HCT116 (cell line): ENCODE results near the gene HAGH. TPM values are rescaled to one million over a fixed set of nuclear protein-coding genes. Genes with fewer than 3 reads are reported as not detected.
A peak's percentile ranks its signal among the peaks of the same experiment; 100 is the strongest.

Experiments used
- ATAC-seq: fragments of 200-7000 bp; cut with Tn5 transposase; 2 replicates; pipeline ENCODE4 v1.9.1; 2020; ENCODE audit warnings: mild to moderate bottlenecking, moderate library complexity
- BruUV-seq: library from RNA; stranded (reverse); fragments of 400-500 nt; replicated peaks from 2 replicates; lab custom pipeline; 2021; lab: Mats Ljungman, UMichigan
- CTCF ChIA-PET: fragments of 300-600 bp; sonication (Branson Sonifier 250); formaldehyde crosslinking; loops from one replicate; lab custom pipeline; 2021; ENCODE audit warnings: antibody characterized with exemption; lab: Charles Lee
- POLR2A ChIA-PET: fragments of 300-600, 350-600 bp; sonication (Branson Sonifier 250); formaldehyde crosslinking; loops from one replicate; lab custom pipeline; 2021; ENCODE audit warnings: antibody characterized with exemption; lab: Charles Lee
- RAD21 ChIA-PET, 2 experiments: fragments of 300-600 bp; sonication (Branson Sonifier 250); formaldehyde crosslinking; loops; one replicate each; lab custom pipeline; 2023; ENCODE audit warnings: low total read pairs in 2 of 2; ENCODE audit not compliant: uncharacterized antibody in 2 of 2, unreplicated experiment in 2 of 2, low non-redundant PET in 1 of 2; lab: Charles Lee
- DNase-seq: peaks from one replicate; pipeline ENCODE4 v3.0.0-alpha.2; 2010; ENCODE audit warnings: low read depth, low spot score
- H2AFZ ChIP-seq: fragments of 200-600 bp; shearing (Covaris generic), sonication (generic); 2 replicates; pipeline ENCODE4 v1.6.1; 2017; ENCODE audit warnings: low read depth, mixed run types, mixed read lengths, antibody characterized with exemption, low read length; ENCODE audit not compliant: poor library complexity, severe bottlenecking
- H3K27ac ChIP-seq: 2 replicates; pipeline ENCODE4 v1.5.1; 2012; ENCODE audit warnings: low read depth, low read length
- H3K27me3 ChIP-seq: fragments of 200-600 bp; sonication (generic); 2 replicates; pipeline ENCODE4 v1.6.1; 2016; ENCODE audit warnings: mixed run types, low read length, mixed read lengths; ENCODE audit not compliant: insufficient read depth
- H3K36me3 ChIP-seq, 2 experiments: fragments of 200-500 bp in 1 of 2; fragments of 200-600 bp in 1 of 2; sonication (Bioruptor generic) in 1 of 2; sonication (generic) in 1 of 2; 2 replicates each; pipeline versions ENCODE4 v1.5.1 to v1.6.1; 2014 to 2016; ENCODE audit warnings: low read length in 2 of 2, inconsistent platforms in 1 of 2, mixed read lengths in 1 of 2, mixed run types in 1 of 2; ENCODE audit not compliant: insufficient read depth in 2 of 2, control insufficient read depth in 1 of 2
- H3K4me1 ChIP-seq, 2 experiments: fragments of 200-600 bp in 1 of 2; sonication (generic) in 1 of 2; 2 replicates each; pipeline versions ENCODE4 v1.5.1 to v1.6.1; 2012 to 2017; ENCODE audit warnings: low read length in 2 of 2, inconsistent platforms in 1 of 2, mild to moderate bottlenecking in 1 of 2, mixed read lengths in 1 of 2, mixed run types in 1 of 2, moderate library complexity in 1 of 2; ENCODE audit not compliant: insufficient read depth in 2 of 2, control insufficient read depth in 1 of 2
- H3K4me2 ChIP-seq: fragments of 200-600 bp; sonication (generic); 2 replicates; pipeline ENCODE4 v1.6.1; 2017; ENCODE audit warnings: mixed run types, low read length, mixed read lengths
- H3K4me3 ChIP-seq, 2 experiments: fragments of 200-600 bp in 1 of 2; sonication (generic) in 1 of 2; replicated peaks in 1 of 2; 2 replicates each; pipeline ENCODE4 v1.5.1; 2011 to 2016; ENCODE audit warnings: low read length in 2 of 2, control low read depth in 1 of 2, low read depth in 1 of 2, mild to moderate bottlenecking in 1 of 2, mixed read lengths in 1 of 2, mixed run types in 1 of 2
- H3K79me2 ChIP-seq: fragments of 200-600 bp; sonication (generic); 2 replicates; pipeline ENCODE4 v1.6.1; 2017; ENCODE audit warnings: mild to moderate bottlenecking, mixed run types, low read length, moderate library complexity, mixed read lengths; ENCODE audit not compliant: insufficient read depth
- H3K9ac ChIP-seq: fragments of 200-600 bp; sonication (generic); 2 replicates; pipeline ENCODE4 v1.6.1; 2016; ENCODE audit warnings: low read length, mixed read lengths
- H3K9me2 ChIP-seq: fragments of 200-600 bp; sonication (generic), shearing (Covaris generic); 2 replicates; pipeline ENCODE4 v1.6.1; 2017; ENCODE audit warnings: mixed run types, mild to moderate bottlenecking, moderate library complexity; ENCODE audit not compliant: insufficient read depth
- H3K9me3 ChIP-seq, 2 experiments: fragments of 200-500 bp in 1 of 2; fragments of 200-600 bp in 1 of 2; sonication (Bioruptor generic) in 1 of 2; sonication (generic) in 1 of 2; 2 replicates each; pipeline ENCODE4 v1.6.1; 2014 to 2017; ENCODE audit warnings: low read length in 2 of 2, mixed read lengths in 2 of 2, inconsistent platforms in 1 of 2, low read depth in 1 of 2, mild to moderate bottlenecking in 1 of 2, mixed run types in 1 of 2, moderate library complexity in 1 of 2; ENCODE audit not compliant: control insufficient read depth in 1 of 2, insufficient read depth in 1 of 2
- H4K20me1 ChIP-seq: fragments of 200-600 bp; sonication (generic), shearing (Covaris generic); 2 replicates; pipeline ENCODE4 v1.6.1; 2017; ENCODE audit warnings: mixed run types, mild to moderate bottlenecking, moderate library complexity; ENCODE audit not compliant: insufficient read depth
- CEBPB ChIP-seq: IDR thresholded peaks from 2 replicates; pipeline ENCODE4 v1.6.1; 2012; ENCODE audit warnings: low read depth
- ELF1 ChIP-seq: IDR thresholded peaks from 2 replicates; pipeline ENCODE4 v1.6.1; 2012; ENCODE audit warnings: low read depth, borderline replicate concordance
- EZH2 ChIP-seq: fragments of 200-600 bp; sonication (generic); IDR thresholded peaks from 2 replicates; pipeline ENCODE4 v1.6.1; 2017; ENCODE audit warnings: antibody characterized with exemption, mixed run types
- EZH2phosphoT487 ChIP-seq: fragments of 200-600 bp; IDR thresholded peaks from 2 replicates; pipeline ENCODE4 v1.6.1; 2018; ENCODE audit warnings: antibody characterized with exemption, borderline replicate concordance
- FOSL1 ChIP-seq: IDR thresholded peaks from 2 replicates; pipeline ENCODE4 v1.6.1; 2012; ENCODE audit warnings: low read depth
- MAX ChIP-seq: IDR thresholded peaks from 2 replicates; pipeline ENCODE4 v1.6.1; 2012
- POLR2A ChIP-seq: IDR thresholded peaks from 2 replicates; pipeline ENCODE4 v1.7.0; 2011; ENCODE audit warnings: borderline replicate concordance; ENCODE audit not compliant: insufficient read depth, insufficient read length; ENCODE audit errors: extremely low read depth
- POLR2AphosphoS5 ChIP-seq: IDR thresholded peaks from 2 replicates; pipeline ENCODE4 v1.6.1; 2011; ENCODE audit warnings: mild to moderate bottlenecking, low read depth, low read length, moderate library complexity
- RAD21 ChIP-seq: IDR thresholded peaks from 2 replicates; pipeline ENCODE4 v1.6.1; 2012; ENCODE audit warnings: low read depth, mild to moderate bottlenecking
- SIN3A ChIP-seq: IDR thresholded peaks from 2 replicates; pipeline ENCODE4 v1.6.1; 2012; ENCODE audit warnings: low read depth
- SP1 ChIP-seq: IDR thresholded peaks from 2 replicates; pipeline ENCODE4 v1.6.1; 2012; ENCODE audit warnings: low read depth
- SRF ChIP-seq: IDR thresholded peaks from 2 replicates; pipeline ENCODE4 v1.6.1; 2012; ENCODE audit warnings: low read depth
- ZFX ChIP-seq: fragments of 450-650 bp; IDR thresholded peaks from 2 replicates; pipeline ENCODE4 v1.6.1; 2017
- intact Hi-C: fragments of 100-400 bp; cut with micrococcal nuclease; formaldehyde crosslinking; loops from 2 replicates; pipeline ENCODE4 v1.10.0; 2022
- total RNA-seq: library from RNA; stranded (reverse); gene quantifications from one replicate; pipeline ENCODE4 v1.2.1, GENCODE V29; 2021; ENCODE audit not compliant: unreplicated experiment
- TF ChIP-seq, protein P1 (sequence below): IDR thresholded peaks from 2 replicates; pipeline ENCODE4 v1.6.1; 2012
- TF ChIP-seq, protein P2 (sequence below): IDR thresholded peaks from 2 replicates; pipeline ENCODE4 v1.6.1; 2011; ENCODE audit warnings: mild to moderate bottlenecking, low read length, moderate library complexity; ENCODE audit not compliant: insufficient replicate concordance; ENCODE audit errors: extremely low read depth
- TF ChIP-seq, protein P3 (sequence below), 3 experiments: fragments of 200-600 bp in 1 of 3; sonication (generic) in 1 of 3; IDR thresholded peaks in 2 of 3; conservative IDR thresholded peaks in 1 of 3; 2 replicates each; pipeline ENCODE4 v1.5.1; 2012 to 2017; ENCODE audit warnings: low read depth in 2 of 3, low read length in 2 of 3, antibody characterized with exemption in 1 of 3, borderline replicate concordance in 1 of 3, control low read depth in 1 of 3, mild to moderate bottlenecking in 1 of 3, mixed read lengths in 1 of 3, mixed run types in 1 of 3, moderate library complexity in 1 of 3; ENCODE audit not compliant: insufficient read depth in 1 of 3
- TF ChIP-seq, protein P4 (sequence below): IDR thresholded peaks from 2 replicates; pipeline ENCODE4 v1.6.1; 2012; ENCODE audit warnings: low read depth

Gene HAGH
- total RNA-seq, 1 experiment from 2014 or later = 39.1 TPM

- peak; percentile 84 for ATAC-seq
- H3K9me2 ChIP-seq = no peaks in the 10 kb centered on the region
- H3K9ac ChIP-seq = peak within 1 kb of the TSS; percentile 97
- H3K79me2 ChIP-seq = peaks cover 53% of the 10 kb centered on the region
- BruUV-seq = no TSS peak
- no peak within 1 kb of the TSS for H2AFZ ChIP-seq
- peak within 1 kb of the TSS; percentile 97 for H3K4me2 ChIP-seq
- H3K9me3 ChIP-seq = no peaks in the 10 kb centered on the region
- H3K4me3 ChIP-seq = peak within 1 kb of the TSS; percentile 80 to 88
- intact Hi-C loops = loop anchor here (1.0 to 2.0 kb wide), 2 partner anchors 9 to 44 kb away; partner anchors contain the start of genes FAHD1, HAGH and MRPS34
- H3K36me3 ChIP-seq = peaks cover 0 to 5% of the 10 kb centered on the region in 2 experiments; a peak in 2 of 4 replicates
- peak; percentile 100 for DNase-seq
- H4K20me1 ChIP-seq = no peaks in the 10 kb centered on the region
- peak within 1 kb of the TSS; percentile 78 for H3K27ac ChIP-seq
- peaks cover 0 to 22% of the 10 kb centered on the region in 2 experiments; a peak in 3 of 4 replicates for H3K4me1 ChIP-seq
- ChIA-PET RAD21 (no interaction called here), CTCF (interaction anchor here (0.9 to 1.2 kb wide), 6 partner anchors 8 to 358 kb away, joined by 3 to 13 read pairs (median 5); partner anchors contain the start of genes EME2, MAPK8IP3 and MRPS34), POLR2A (interaction anchor here (1.1 to 1.4 kb wide), 5 partner anchors 11 to 373 kb away, joined by 4 to 23 read pairs (median 6); partner anchors contain the start of genes EME2, FAHD1, HAGH and MRPS34)
- H3K27me3 ChIP-seq = no peaks in the 10 kb centered on the region
- TF ChIP-seq SRF = peak; percentile 92; the same call in 1 of the 2 replicates
- TF ChIP-seq RAD21 = no peak
- peak; percentile 68 for TF ChIP-seq SIN3A
- TF ChIP-seq POLR2AphosphoS5 = peak; percentile 57; the same call in 1 of the 2 replicates
- TF ChIP-seq CEBPB = no peak
- peak; percentile 100 for TF ChIP-seq SP1
- TF ChIP-seq, protein P1, sequence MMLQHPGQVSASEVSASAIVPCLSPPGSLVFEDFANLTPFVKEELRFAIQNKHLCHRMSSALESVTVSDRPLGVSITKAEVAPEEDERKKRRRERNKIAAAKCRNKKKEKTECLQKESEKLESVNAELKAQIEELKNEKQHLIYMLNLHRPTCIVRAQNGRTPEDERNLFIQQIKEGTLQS = no peak
- no peak for TF ChIP-seq EZH2phosphoT487
- TF ChIP-seq MAX = peak; percentile 72; the same call in 1 of the 2 replicates
- no peak for TF ChIP-seq EZH2
- TF ChIP-seq, protein P2, sequence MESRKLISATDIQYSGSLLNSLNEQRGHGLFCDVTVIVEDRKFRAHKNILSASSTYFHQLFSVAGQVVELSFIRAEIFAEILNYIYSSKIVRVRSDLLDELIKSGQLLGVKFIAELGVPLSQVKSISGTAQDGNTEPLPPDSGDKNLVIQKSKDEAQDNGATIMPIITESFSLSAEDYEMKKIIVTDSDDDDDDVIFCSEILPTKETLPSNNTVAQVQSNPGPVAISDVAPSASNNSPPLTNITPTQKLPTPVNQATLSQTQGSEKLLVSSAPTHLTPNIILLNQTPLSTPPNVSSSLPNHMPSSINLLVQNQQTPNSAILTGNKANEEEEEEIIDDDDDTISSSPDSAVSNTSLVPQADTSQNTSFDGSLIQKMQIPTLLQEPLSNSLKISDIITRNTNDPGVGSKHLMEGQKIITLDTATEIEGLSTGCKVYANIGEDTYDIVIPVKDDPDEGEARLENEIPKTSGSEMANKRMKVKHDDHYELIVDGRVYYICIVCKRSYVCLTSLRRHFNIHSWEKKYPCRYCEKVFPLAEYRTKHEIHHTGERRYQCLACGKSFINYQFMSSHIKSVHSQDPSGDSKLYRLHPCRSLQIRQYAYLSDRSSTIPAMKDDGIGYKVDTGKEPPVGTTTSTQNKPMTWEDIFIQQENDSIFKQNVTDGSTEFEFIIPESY = no peak
- TF ChIP-seq, protein P3, sequence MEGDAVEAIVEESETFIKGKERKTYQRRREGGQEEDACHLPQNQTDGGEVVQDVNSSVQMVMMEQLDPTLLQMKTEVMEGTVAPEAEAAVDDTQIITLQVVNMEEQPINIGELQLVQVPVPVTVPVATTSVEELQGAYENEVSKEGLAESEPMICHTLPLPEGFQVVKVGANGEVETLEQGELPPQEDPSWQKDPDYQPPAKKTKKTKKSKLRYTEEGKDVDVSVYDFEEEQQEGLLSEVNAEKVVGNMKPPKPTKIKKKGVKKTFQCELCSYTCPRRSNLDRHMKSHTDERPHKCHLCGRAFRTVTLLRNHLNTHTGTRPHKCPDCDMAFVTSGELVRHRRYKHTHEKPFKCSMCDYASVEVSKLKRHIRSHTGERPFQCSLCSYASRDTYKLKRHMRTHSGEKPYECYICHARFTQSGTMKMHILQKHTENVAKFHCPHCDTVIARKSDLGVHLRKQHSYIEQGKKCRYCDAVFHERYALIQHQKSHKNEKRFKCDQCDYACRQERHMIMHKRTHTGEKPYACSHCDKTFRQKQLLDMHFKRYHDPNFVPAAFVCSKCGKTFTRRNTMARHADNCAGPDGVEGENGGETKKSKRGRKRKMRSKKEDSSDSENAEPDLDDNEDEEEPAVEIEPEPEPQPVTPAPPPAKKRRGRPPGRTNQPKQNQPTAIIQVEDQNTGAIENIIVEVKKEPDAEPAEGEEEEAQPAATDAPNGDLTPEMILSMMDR (IDR thresholded peaks at IDR 0.05 in 2 of 3, conservative IDR thresholded peaks at IDR 0.05 in 1 of 3; ENCODE audit: borderline replicate concordance in 1 of 3, insufficient read depth in 1 of 3, low read depth in 2 of 3, low read length in 2 of 3) = no peak; a peak in 1 of 6 replicates
- TF ChIP-seq, protein P4, sequence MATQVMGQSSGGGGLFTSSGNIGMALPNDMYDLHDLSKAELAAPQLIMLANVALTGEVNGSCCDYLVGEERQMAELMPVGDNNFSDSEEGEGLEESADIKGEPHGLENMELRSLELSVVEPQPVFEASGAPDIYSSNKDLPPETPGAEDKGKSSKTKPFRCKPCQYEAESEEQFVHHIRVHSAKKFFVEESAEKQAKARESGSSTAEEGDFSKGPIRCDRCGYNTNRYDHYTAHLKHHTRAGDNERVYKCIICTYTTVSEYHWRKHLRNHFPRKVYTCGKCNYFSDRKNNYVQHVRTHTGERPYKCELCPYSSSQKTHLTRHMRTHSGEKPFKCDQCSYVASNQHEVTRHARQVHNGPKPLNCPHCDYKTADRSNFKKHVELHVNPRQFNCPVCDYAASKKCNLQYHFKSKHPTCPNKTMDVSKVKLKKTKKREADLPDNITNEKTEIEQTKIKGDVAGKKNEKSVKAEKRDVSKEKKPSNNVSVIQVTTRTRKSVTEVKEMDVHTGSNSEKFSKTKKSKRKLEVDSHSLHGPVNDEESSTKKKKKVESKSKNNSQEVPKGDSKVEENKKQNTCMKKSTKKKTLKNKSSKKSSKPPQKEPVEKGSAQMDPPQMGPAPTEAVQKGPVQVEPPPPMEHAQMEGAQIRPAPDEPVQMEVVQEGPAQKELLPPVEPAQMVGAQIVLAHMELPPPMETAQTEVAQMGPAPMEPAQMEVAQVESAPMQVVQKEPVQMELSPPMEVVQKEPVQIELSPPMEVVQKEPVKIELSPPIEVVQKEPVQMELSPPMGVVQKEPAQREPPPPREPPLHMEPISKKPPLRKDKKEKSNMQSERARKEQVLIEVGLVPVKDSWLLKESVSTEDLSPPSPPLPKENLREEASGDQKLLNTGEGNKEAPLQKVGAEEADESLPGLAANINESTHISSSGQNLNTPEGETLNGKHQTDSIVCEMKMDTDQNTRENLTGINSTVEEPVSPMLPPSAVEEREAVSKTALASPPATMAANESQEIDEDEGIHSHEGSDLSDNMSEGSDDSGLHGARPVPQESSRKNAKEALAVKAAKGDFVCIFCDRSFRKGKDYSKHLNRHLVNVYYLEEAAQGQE = no peak
- TF ChIP-seq ZFX = peak; percentile 63; the same call in 1 of the 2 replicates
- TF ChIP-seq ELF1 = no peak; the same call in 1 of the 2 replicates
- no peak for TF ChIP-seq FOSL1
- TF ChIP-seq POLR2A = no peak
Measured at GRCh38 chr16:1782408-1783264, 44.0 kb downstream of the HAGH start, which contains the start of the genes NUBP2 and SPSB3. NUBP2 (plus strand) TSS chr16:1782960; CDS start chr16:1783021, 61 bp downstream. SPSB3 (minus strand) TSS chr16:1782571; CDS start chr16:1781483, 1,088 bp downstream.
